KMS-11 (cell line): ENCODE measurements around the gene NAA25.
"Not testable (repeated sequence)": the region's sequence is repeated elsewhere in the genome, so short reads cannot be mapped to it uniquely, and the experiment has no call there.

Source experiments
- H2AFZ ChIP-seq: fragments of 200-600 bp; sonication (generic); 2 replicates; pipeline ENCODE4 v1.6.1; 2016; ENCODE audit warnings: antibody characterized with exemption, mixed run types, low read depth
- H3K27ac ChIP-seq: fragments of 200-600 bp; sonication (generic); 2 replicates; pipeline ENCODE4 v1.6.1; 2016; ENCODE audit warnings: mild to moderate bottlenecking, mixed run types
- H3K27me3 ChIP-seq: fragments of 200-600 bp; sonication (generic); 2 replicates; pipeline ENCODE4 v1.6.1; 2017; ENCODE audit warnings: mild to moderate bottlenecking, low read depth, mixed run types, moderate library complexity; ENCODE audit not compliant: insufficient read depth
- H3K36me3 ChIP-seq: fragments of 200-600 bp; sonication (generic); 2 replicates; pipeline ENCODE4 v1.6.1; 2017; ENCODE audit warnings: mild to moderate bottlenecking, mixed run types; ENCODE audit not compliant: insufficient read depth
- H3K4me1 ChIP-seq: fragments of 200-600 bp; sonication (generic); 2 replicates; pipeline ENCODE4 v1.6.1; 2016; ENCODE audit warnings: mild to moderate bottlenecking, low read depth, mixed run types; ENCODE audit not compliant: poor library complexity, severe bottlenecking
- H3K4me2 ChIP-seq: fragments of 200-600 bp; sonication (generic); 2 replicates; pipeline ENCODE4 v1.7.0; 2016; ENCODE audit warnings: mild to moderate bottlenecking, mixed run types
- H3K4me3 ChIP-seq: fragments of 200-600 bp; sonication (generic); IDR thresholded peaks from 2 replicates; pipeline ENCODE4 v1.6.1; 2017; ENCODE audit warnings: low read depth, low read length, mixed read lengths; ENCODE audit not compliant: insufficient read depth
- H3K79me2 ChIP-seq: fragments of 200-600 bp; sonication (generic); 2 replicates; pipeline ENCODE4 v1.6.1; 2016; ENCODE audit warnings: low read depth, mixed run types; ENCODE audit not compliant: insufficient read depth
- H3K9ac ChIP-seq: fragments of 200-600 bp; sonication (generic); 2 replicates; pipeline ENCODE4 v1.6.1; 2016; ENCODE audit warnings: mild to moderate bottlenecking, mixed run types
- H4K20me1 ChIP-seq: fragments of 200-600 bp; sonication (generic); 2 replicates; pipeline ENCODE4 v1.6.1; 2016; ENCODE audit warnings: mild to moderate bottlenecking, mixed run types; ENCODE audit not compliant: insufficient read depth
- TF ChIP-seq, protein P1 (sequence below): fragments of 200-600 bp; sonication (generic); conservative IDR thresholded peaks from 2 replicates; pipeline ENCODE4 v1.6.1; 2017; ENCODE audit warnings: low read depth, mild to moderate bottlenecking, antibody characterized with exemption, low read length, moderate library complexity, mixed read lengths

NAA25 gene

DNA sequence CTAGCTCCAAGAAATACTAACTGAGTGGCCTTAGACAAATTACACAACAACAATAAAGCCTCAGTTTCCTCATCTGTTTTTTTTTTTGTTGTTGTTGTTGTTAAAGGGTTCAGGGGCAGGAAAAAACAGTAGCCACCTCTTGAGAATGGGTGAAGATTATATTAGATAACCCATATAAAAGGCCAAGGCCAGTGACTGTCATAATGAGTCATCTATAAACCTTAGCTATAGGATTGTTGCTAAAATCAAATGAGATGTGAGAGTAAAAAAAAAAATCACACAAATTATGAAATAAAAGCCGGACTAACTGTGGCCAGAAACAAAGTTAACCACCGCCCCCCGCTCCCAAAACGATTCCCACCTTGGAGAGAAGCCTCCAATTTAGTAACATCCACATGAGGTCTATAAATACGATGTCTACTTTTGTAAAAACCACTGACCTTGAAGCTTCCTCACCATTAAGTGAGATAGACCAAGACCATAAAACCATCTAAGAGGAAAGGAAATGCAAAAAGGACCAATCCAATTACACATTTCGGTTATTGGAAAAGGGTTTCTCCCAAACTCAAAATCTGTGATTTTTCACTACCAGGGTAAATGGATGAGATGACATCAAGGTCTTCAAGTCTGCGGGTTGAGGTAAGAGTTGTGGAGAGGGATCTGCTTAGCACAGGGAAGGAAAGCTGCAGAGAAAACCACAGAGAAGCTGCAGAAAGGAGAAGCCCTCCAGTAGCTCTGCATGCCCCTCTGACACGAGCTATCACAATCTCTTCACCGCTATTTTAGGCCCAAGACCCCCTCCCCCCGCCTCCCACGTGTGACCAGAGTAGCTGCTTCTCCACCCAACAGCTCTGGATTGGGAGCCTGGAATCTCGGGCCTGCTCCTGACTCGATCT is 1.0 kb downstream of the NAA25 start:
- no peaks in the 10 kb centered on the region; the same call in 1 of the 2 replicates for H3K36me3 ChIP-seq
- peaks cover 37% of the 10 kb centered on the region for H3K4me1 ChIP-seq
- no peak overlapping the region for H2AFZ ChIP-seq
- TF ChIP-seq, protein P1, sequence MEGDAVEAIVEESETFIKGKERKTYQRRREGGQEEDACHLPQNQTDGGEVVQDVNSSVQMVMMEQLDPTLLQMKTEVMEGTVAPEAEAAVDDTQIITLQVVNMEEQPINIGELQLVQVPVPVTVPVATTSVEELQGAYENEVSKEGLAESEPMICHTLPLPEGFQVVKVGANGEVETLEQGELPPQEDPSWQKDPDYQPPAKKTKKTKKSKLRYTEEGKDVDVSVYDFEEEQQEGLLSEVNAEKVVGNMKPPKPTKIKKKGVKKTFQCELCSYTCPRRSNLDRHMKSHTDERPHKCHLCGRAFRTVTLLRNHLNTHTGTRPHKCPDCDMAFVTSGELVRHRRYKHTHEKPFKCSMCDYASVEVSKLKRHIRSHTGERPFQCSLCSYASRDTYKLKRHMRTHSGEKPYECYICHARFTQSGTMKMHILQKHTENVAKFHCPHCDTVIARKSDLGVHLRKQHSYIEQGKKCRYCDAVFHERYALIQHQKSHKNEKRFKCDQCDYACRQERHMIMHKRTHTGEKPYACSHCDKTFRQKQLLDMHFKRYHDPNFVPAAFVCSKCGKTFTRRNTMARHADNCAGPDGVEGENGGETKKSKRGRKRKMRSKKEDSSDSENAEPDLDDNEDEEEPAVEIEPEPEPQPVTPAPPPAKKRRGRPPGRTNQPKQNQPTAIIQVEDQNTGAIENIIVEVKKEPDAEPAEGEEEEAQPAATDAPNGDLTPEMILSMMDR = no peak
- H3K9ac ChIP-seq = peak overlapping the region; percentile 95
- no peak overlapping the region for H3K4me3 ChIP-seq
- peaks cover 12% of the 10 kb centered on the region; the same call in 1 of the 2 replicates for H4K20me1 ChIP-seq
- H3K27me3 ChIP-seq = no peaks in the 10 kb centered on the region
- H3K27ac ChIP-seq = peak overlapping the region; percentile 92
- peaks cover 60% of the 10 kb centered on the region for H3K79me2 ChIP-seq
- H3K4me2 ChIP-seq = peak overlapping the region; percentile 92

DNA sequence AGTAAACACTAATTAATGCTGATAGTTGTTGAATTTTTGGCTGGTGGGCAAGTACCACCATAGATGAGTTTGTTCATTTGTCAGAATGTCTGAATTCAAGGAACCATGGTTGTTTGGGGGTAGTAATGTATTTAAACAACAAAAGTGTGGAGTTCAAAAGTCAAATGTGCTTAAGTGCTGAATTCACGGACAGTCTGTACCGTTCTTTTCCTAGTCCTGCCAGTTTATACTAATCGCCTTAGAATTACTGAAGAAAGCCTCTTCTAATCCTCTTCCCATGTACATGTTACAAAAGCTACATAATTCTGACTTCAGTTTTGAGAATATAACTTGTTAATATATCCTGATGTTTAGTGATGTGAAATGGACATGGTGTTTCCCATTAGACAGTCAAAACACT is 2.7 kb downstream of the NAA25 start:
- Histone ChIP-seq H3K79me2 (peaks cover 76% of the 10 kb centered on the region), H2AFZ (no peak overlapping the region), H3K4me3 (no peak overlapping the region), H3K36me3 (no peaks in the 10 kb centered on the region; the same call in 1 of the 2 replicates), H3K4me1 (peaks cover 37% of the 10 kb centered on the region), H3K27me3 (no peaks in the 10 kb centered on the region), H4K20me1 (peaks cover 12% of the 10 kb centered on the region; the same call in 1 of the 2 replicates), H3K9ac (no peak overlapping the region), H3K4me2 (peak overlapping the region; percentile 92; the same call in 1 of the 2 replicates), H3K27ac (no peak overlapping the region)
- TF ChIP-seq, protein P1 = no peak

DNA sequence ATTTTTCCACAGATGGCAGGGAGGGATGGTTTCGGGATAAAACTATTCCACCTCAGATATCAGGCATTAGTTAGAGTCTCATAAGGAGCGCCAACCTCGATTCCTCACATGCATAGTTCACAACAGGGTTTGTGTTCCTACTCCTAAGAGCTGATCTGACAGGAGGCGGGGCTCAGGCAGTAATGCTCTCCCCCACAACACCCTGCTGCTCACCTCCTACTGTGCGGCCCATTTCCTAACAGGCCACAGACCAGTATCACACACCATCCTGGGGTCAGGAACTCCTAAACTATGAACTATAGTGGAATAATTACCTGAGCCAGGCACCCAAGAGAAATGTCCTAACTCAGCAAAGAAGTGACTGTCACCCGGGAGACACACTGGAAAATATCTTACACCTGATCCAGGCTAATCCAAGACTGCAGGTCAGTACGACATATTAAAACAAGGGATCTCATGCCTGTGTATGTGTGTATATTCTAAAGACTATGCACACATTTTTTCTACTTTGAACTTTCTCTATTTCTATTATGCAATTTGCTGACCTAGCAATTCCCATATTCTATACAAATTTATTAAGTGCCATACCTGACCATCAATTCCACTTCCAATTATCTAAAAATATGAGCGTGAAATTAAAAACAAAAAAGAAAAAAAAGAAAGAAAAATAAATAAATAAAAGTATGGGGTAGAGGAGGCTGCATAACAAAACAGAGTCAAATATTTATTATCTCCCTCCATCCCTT is 4.7 kb downstream of the NAA25 start:
- no peak overlapping the region for H3K27ac ChIP-seq
- H4K20me1 ChIP-seq = peaks cover 12% of the 10 kb centered on the region; the same call in 1 of the 2 replicates
- H3K36me3 ChIP-seq = no peaks in the 10 kb centered on the region; the same call in 1 of the 2 replicates
- H3K9ac ChIP-seq = no peak overlapping the region
- TF ChIP-seq, protein P1 = no peak
- H3K4me2 ChIP-seq = no peak overlapping the region
- H3K27me3 ChIP-seq = no peaks in the 10 kb centered on the region
- no peak overlapping the region for H2AFZ ChIP-seq
- peaks cover 32% of the 10 kb centered on the region for H3K4me1 ChIP-seq
- H3K79me2 ChIP-seq = peaks cover 88% of the 10 kb centered on the region
- no peak overlapping the region for H3K4me3 ChIP-seq

DNA sequence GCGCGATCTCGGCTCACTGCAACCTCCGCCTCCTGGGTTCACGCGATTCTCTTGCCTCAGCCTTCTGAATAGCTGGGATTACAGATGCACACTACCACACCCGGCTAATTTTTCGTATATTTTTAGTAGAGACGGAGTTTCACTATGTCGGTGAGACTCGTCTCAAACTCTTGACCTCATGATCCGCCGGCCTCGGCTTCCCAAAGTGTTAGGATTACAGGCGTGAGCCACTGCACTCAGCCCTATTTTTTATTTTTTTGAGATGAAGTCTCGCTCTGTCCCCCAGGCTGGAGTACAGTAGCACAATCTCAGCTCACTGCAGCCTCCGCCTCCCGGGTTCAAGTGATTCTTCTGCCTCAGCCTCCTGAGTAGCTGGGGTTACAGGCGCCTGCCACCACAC is 5.8 kb downstream of the NAA25 start:
- H3K9ac ChIP-seq, H3K27me3 ChIP-seq, H3K36me3 ChIP-seq, H2AFZ ChIP-seq, H3K4me2 ChIP-seq, H3K4me3 ChIP-seq, H3K27ac ChIP-seq: not testable (repeated sequence)
- H3K79me2 ChIP-seq = peaks cover 93% of the 10 kb centered on the region
- H3K4me1 ChIP-seq = peaks cover 32% of the 10 kb centered on the region
- H4K20me1 ChIP-seq = peaks cover 12% of the 10 kb centered on the region; the same call in 1 of the 2 replicates
